HG02885 (cell line): ENCODE results near the gene IRS4.

Source experiments
- ATAC-seq: cut with Tn5 transposase; IDR thresholded peaks from one replicate; pipeline ENCODE4 v1.9.1; 2021; ENCODE audit warnings: mild to moderate bottlenecking; ENCODE audit not compliant: unreplicated experiment, poor library complexity

IRS4 gene

GRCh38 chrX:108736509-108737479, at the start of gene IRS4:
IRS4 (minus strand) TSS chrX:108736563.
- no peak for ATAC-seq

- no peak for ATAC-seq
Measured at GRCh38 chrX:108772549-108772948, 36.2 kb upstream of the IRS4 start.

DNA sequence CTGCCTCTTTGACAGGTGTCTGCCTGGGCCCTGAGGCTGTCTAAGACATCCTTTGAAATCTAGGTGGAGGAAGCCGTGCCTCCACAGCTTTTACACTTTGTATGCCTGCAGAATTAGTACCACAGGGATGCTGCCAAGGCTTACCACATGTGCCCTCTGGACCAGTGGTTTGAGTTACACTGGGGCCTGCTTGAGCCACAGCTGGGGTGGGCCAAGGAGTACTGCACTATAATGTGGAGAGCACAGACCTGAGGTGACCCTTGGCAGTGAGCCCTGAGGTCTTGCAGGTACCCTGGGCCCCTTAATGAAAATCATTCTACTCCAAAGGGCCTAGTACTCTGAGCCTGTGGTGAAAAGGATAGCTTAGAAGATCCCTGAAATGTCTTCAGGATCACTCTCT, 27.2 kb upstream of the IRS4 start:
- no peak for ATAC-seq

DNA sequence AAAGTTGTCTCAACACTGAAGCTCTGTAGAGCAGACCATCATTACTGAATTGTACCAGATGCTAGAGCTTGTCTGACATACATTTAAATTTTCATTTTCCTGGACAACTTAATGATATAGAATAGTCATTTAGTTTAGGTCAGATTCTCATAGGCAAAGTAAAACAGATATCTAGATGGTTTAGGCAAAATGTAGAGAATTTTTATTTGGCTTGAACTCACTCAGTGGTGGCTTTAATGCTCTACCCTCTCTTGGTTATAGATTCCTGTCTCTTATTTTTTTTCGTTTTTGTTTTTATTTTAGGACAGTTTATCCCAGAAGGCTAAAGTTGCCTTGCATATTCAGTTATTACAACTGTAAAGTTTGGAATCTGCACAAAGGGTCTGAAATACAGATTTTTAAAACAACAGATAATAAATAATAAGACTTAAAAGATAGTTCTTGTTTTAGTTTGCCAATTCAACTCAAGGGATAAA, 4.0 kb upstream of the IRS4 start:
- ATAC-seq, result no peak

GRCh38 chrX:108737754-108738153, 1.4 kb upstream of the IRS4 start:
- no peak for ATAC-seq

DNA sequence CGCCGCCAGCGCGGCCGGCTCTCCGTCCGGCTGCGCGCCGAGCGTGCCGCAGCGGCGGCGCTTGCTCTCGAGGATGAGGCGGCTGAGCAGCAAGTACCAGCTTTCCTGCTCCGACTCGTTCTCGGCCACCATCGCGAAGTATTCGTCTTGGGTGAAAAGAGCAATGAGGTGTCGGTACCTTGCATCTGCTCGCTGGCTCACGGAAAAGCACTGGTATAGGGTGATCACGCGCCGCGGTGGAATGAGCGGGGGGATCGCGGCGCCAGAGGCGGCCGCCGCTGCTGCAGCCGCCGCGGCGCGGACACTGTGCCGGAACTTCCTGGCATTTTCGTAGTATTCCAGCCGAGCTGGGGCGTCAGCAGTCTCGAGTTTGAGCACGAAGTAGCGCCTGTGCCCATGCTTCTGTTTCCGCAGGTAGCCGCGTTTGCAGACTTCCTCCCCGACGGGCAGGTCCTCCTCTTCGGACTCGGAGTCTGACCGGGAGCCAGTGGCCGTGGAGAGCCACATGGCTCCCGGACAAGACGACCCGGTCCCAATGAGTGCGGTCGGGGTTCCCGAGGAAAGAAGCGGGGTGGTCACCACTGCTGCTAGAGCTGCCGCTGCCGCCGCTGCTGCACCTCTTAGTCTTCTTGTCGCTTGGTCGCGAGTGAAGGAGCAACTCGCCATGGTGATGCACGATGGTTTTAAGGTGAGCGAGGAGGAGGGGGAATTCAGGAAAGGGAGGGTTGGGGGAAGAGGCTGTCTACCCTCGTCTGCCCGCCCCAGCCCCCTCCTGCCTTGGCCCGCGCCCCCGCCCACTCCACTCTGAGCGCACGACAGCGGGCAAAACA, 469 bp downstream of the IRS4 start:
- no peak for ATAC-seq

GRCh38 chrX:108735091-108735678, 1.2 kb downstream of the IRS4 start:
- ATAC-seq, result no peak

DNA sequence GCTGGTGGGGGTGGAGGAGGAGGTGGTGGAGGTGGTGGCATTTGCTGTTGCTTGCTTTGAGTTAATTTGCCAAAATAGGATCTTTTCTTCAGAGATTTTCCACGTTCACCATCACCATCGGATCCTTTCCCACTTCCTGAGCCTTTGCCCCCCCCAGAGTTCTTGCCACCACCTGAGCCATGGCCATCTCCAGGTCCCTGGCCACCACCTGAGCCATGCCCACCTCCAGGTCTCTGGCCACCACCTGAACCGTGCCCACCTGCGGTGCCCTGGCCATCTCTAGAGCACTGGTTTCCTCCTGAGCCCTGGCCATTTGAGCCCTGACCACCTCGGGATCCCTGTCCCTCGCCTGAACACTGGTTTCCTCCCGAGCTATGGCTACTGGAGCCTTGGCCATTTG, 1.9 kb downstream of the IRS4 start:
- no peak for ATAC-seq

DNA sequence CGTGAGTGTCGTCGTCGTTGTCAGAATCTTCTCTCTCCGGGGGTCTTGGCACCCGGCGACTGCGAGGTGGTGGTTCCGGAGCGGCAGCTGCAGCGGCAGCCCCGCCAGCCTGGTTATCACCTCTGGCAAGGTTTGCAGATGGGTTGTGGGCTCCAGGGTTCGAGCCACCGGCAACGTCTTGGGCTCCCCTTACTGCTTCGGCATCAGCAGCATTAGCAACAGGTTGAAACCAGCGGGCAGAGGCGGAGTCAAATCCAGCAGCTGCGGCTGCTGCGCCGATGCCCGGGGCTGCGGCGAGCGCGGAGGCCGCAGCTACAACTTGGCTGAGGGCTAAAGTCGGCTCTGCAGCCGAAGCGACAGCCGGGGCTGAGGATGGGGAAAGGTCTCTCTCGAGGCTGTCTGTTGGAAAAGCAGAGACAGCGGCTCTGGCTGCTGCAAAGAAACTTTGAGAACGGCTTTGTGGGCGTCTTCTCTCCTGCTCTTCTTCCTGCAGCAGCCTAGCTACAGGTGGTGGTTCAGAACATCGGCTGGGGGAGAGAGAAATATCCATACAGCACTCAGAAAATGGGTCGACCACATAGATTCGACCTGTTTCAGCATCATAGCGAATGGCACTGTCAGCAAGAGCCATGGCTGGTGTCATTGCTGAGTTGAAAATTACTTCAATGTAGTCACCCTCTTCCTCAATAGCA, 3.6 kb downstream of the IRS4 start:
- ATAC-seq, result no peak

DNA sequence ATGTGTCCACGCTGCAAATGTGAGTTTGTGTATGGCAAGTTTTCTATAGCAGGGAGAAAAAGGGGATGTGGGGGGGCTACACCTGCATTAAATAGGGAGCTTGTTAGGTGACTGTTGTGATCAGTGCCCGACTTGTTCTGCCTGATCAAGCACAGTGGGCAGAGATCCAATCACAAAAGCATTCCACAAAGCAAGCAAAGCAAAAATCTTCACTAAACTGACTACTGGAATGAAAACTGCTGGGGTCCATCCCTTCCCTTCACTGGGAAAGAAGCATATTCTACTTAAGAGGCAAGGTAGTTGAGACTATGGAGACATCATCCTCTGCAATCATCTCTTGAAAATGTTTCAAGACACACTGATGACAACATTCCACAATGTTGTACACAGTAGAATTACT, 5.2 kb downstream of the IRS4 start:
- no peak for ATAC-seq

- no peak for ATAC-seq
Measured at GRCh38 chrX:108726748-108727147, 9.6 kb downstream of the IRS4 start.

DNA sequence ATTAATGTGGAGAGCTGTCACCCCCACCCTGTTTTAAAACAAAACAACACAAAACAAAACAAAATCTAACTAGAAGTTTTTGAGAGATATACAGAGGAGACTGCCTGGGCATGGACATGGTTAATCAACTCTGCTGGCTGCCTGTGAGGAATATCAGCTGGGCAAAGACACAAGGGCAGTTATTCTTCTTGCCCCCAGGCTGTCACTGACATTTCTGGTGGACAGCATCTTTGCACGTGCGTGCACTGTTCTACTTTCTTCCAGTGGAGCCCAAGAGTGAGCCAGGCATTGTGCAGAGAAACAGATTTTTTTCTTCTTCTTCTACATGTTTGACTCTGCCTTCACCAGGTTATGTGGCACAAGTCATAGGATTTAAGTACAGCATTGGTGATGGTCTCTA, 13.8 kb downstream of the IRS4 start:
- ATAC-seq, result no peak

DNA sequence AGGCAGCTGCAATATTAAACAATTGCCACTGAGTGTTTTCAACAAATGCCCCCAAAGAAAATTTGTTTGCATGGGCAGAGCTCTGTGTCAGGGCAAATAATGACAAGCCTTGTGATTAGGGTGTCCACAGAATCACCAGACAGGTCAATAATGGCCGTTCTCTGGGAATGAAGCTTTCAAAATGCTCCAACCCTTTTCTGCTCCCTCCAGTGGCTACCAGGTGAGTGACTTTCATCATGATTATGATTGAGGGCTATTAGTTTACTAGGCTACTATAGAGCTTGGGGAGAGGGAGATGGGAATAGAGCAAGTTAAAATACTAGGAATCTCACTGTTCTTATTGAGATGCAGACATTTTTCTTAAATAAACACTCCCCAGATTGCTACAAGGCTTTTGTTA, 23.5 kb downstream of the IRS4 start:
- ATAC-seq, result no peak

- ATAC-seq, result no peak
Measured at GRCh38 chrX:108704839-108705238, 31.5 kb downstream of the IRS4 start.

GRCh38 chrX:108702530-108702929, 33.8 kb downstream of the IRS4 start:
- no peak for ATAC-seq

GRCh38 chrX:108701633-108702032, 34.7 kb downstream of the IRS4 start:
- ATAC-seq, result no peak

DNA sequence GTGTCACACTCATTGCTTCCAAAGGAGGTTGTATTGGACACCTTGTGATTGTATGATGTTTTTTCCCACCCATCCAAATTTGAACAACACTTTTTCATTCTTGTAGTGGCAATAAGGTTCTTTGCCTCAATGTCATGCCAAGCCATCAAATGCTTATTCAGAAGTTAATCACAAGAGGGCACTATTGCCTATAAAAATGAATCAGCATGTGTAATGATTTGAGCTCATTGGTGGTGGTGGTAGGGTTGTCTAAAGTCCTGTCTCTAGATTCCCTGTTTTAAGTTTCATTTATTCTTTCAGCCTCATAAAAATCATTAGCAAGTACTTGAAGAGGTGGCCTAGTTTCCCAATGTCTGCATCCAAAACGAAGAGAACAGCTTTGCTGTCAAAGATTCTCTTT, 37.0 kb downstream of the IRS4 start:
- peak; percentile 88 for ATAC-seq

DNA sequence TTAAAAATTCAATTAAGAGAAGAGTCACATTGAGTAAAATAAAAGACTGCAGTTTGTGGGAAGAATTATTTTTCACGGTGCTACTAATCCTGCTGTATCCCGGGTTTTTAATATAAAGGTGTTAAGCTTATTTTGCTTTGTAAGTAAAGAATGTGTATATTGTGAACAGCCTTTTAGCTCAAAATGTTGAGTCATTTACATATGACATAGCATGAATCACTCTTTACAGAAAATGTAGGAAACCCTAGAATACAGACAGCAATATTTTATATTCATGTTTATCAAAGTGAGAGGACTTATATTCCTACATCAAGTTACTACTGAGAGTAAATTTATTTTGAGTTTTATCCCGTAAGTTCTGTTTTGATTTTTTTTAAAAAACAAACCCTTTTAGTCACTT, 39.7 kb downstream of the IRS4 start:
- no peak for ATAC-seq
